Measurements from ENCODE around the gene FAM170B. TPM values are rescaled to one million over a fixed set of nuclear protein-coding genes. Genes with fewer than 3 reads are reported as not detected.

Gene FAM170B
- total RNA-seq, 1 experiment from 2014 or later = not detected

GRCh38 chr10:49165821-49166483 lies 32.1 kb upstream of the FAM170B start (continued):
- no peak for TF ChIP-seq SP1 (CRISPR knock-in tag; conservative IDR thresholded peaks at IDR 0.05)

GRCh38 chr10:49165259-49165658 lies 31.4 kb upstream of the FAM170B start:
- Mint-ChIP-seq H3K4me1 (peaks cover 17% of the 10 kb centered on the region), H3K27me3 (ENCODE audit: low read depth) (peaks cover 4% of the 10 kb centered on the region; the same call in 1 of the 2 replicates), H3K9me3 (no peaks in the 10 kb centered on the region), H3K36me3 (no peaks in the 10 kb centered on the region), H3K27ac (no peak overlapping the region), H3K4me3 (no peak overlapping the region)
- no peak for TF ChIP-seq ETV6 (CRISPR knock-in tag; IDR thresholded peaks at IDR 0.05)
- no peak for ATAC-seq
- POLR2A ChIA-PET = interaction anchor here (0.6 kb wide), 1 partner anchor 503 kb away, joined by 3 read pairs; no protein-coding TSS in a partner anchor
- DNase-seq (ENCODE audit: low spot score) = no peak
- CTCF ChIA-PET = interaction anchor here (1.2 to 2.6 kb wide), 7 partner anchors 10 to 243 kb away, joined by 3 to 25 read pairs (median 9); no protein-coding TSS in a partner anchor

DNA sequence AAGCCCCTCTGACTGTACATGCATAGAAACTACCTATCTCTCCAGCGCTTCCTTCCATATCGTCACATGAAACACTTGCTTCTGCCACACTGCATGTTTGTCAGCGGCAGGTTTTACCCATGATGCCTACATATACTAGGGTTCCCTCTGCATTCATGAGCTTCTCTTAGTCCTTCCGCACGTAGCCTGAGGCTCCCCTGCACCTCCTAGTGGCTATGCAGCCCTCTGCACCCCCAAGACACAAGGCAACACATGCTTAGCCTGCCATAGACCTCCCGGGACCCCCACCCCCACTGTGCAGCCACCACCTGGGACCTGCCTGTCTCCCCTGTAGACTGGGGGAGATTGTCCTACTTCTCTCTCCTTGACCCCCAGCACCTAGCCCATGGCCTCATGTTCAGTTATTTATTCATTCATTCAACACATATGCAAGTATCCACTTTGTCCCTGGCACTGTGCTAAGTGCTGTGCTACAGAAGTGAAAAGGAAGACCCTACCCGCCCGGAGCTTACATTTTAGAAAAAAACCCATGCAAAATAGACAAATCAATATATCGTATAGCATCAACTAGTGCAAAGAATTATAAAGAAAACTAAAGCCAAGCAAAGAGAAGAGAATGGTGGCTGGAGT lies 30.9 kb upstream of the FAM170B start:
- Mint-ChIP-seq H3K4me3 (no peak overlapping the region), H3K4me1 (peaks cover 17% of the 10 kb centered on the region), H3K27ac (no peak overlapping the region), H3K9me3 (no peaks in the 10 kb centered on the region), H3K36me3 (no peaks in the 10 kb centered on the region), H3K27me3 (ENCODE audit: low read depth) (peaks cover 4% of the 10 kb centered on the region; the same call in 1 of the 2 replicates)
- ATAC-seq = peak; percentile 94
- no peak for TF ChIP-seq SMAD3 (CRISPR knock-in tag; IDR thresholded peaks at IDR 0.05; ENCODE audit: borderline replicate concordance)
- TF ChIP-seq, protein P1, sequence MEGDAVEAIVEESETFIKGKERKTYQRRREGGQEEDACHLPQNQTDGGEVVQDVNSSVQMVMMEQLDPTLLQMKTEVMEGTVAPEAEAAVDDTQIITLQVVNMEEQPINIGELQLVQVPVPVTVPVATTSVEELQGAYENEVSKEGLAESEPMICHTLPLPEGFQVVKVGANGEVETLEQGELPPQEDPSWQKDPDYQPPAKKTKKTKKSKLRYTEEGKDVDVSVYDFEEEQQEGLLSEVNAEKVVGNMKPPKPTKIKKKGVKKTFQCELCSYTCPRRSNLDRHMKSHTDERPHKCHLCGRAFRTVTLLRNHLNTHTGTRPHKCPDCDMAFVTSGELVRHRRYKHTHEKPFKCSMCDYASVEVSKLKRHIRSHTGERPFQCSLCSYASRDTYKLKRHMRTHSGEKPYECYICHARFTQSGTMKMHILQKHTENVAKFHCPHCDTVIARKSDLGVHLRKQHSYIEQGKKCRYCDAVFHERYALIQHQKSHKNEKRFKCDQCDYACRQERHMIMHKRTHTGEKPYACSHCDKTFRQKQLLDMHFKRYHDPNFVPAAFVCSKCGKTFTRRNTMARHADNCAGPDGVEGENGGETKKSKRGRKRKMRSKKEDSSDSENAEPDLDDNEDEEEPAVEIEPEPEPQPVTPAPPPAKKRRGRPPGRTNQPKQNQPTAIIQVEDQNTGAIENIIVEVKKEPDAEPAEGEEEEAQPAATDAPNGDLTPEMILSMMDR (IDR thresholded peaks at IDR 0.05) = peak; percentile 70
- ChIA-PET POLR2A (interaction anchor here (0.6 to 1.1 kb wide), 3 partner anchors 179 to 503 kb away, joined by 3 read pairs; no protein-coding TSS in a partner anchor), CTCF (interaction anchor here (0.5 to 2.6 kb wide), 46 partner anchors 8 to 612 kb away, joined by 3 to 25 read pairs (median 4); partner anchors contain the start of gene TMEM273)
- DNase-seq (ENCODE audit: low spot score) = peak; percentile 77

DNA sequence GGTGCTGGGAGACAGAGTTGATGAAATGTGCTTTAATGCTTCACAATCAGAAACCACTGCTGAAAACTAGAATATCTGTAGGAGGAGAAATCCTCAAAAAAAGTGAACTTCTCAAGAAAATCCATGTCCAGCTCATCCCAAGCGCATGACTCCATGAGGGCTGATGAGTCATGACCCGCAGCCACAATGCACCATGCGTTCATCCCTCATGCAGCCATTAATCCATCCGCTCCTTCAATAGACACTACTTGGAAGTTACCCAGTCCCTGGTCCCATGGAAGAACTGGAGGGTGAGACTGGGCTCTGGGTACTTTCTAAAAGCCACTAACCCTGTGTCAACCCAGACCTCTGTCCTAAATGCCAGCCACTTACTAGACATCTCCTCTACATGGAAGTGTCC lies 29.9 kb upstream of the FAM170B start:
- ATAC-seq (no peak), DNase-seq (ENCODE audit: low spot score) (no peak)
- ChIA-PET CTCF (interaction anchor here (1.0 to 2.6 kb wide), 13 partner anchors 12 to 507 kb away, joined by 3 to 25 read pairs (median 6); no protein-coding TSS in a partner anchor), POLR2A (interaction anchor here (1.1 kb wide), 1 partner anchor 178 kb away, joined by 3 read pairs; no protein-coding TSS in a partner anchor)
- Mint-ChIP-seq H3K9me3 (no peaks in the 10 kb centered on the region), H3K27ac (no peak overlapping the region), H3K27me3 (ENCODE audit: low read depth) (peaks cover 4% of the 10 kb centered on the region; the same call in 1 of the 2 replicates), H3K4me3 (no peak overlapping the region), H3K36me3 (no peaks in the 10 kb centered on the region), H3K4me1 (peaks cover 21% of the 10 kb centered on the region)
- TF ChIP-seq CREB1 (CRISPR knock-in tag; IDR thresholded peaks at IDR 0.05) (no peak), ESRRA (CRISPR knock-in tag; IDR thresholded peaks at IDR 0.05; ENCODE audit: borderline replicate concordance) (no peak), ZNF532 (CRISPR knock-in tag; IDR thresholded peaks at IDR 0.05; ENCODE audit: borderline replicate concordance) (no peak), ZNF423 (CRISPR knock-in tag; IDR thresholded peaks at IDR 0.05) (no peak), NFE2L1 (CRISPR knock-in tag; IDR thresholded peaks at IDR 0.05) (no peak), MLX (CRISPR knock-in tag; IDR thresholded peaks at IDR 0.05) (no peak), ZNF121 (CRISPR knock-in tag; IDR thresholded peaks at IDR 0.05) (no peak), TCF7 (CRISPR knock-in tag; IDR thresholded peaks at IDR 0.05; ENCODE audit: low read depth) (no peak), ZNF317 (CRISPR knock-in tag; IDR thresholded peaks at IDR 0.05; ENCODE audit: borderline replicate concordance, low read depth) (no peak)
- TF ChIP-seq, protein P2, sequence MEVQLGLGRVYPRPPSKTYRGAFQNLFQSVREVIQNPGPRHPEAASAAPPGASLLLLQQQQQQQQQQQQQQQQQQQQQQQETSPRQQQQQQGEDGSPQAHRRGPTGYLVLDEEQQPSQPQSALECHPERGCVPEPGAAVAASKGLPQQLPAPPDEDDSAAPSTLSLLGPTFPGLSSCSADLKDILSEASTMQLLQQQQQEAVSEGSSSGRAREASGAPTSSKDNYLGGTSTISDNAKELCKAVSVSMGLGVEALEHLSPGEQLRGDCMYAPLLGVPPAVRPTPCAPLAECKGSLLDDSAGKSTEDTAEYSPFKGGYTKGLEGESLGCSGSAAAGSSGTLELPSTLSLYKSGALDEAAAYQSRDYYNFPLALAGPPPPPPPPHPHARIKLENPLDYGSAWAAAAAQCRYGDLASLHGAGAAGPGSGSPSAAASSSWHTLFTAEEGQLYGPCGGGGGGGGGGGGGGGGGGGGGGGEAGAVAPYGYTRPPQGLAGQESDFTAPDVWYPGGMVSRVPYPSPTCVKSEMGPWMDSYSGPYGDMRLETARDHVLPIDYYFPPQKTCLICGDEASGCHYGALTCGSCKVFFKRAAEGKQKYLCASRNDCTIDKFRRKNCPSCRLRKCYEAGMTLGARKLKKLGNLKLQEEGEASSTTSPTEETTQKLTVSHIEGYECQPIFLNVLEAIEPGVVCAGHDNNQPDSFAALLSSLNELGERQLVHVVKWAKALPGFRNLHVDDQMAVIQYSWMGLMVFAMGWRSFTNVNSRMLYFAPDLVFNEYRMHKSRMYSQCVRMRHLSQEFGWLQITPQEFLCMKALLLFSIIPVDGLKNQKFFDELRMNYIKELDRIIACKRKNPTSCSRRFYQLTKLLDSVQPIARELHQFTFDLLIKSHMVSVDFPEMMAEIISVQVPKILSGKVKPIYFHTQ (CRISPR knock-in tag; IDR thresholded peaks at IDR 0.05) = no peak
- TF ChIP-seq, protein P3, sequence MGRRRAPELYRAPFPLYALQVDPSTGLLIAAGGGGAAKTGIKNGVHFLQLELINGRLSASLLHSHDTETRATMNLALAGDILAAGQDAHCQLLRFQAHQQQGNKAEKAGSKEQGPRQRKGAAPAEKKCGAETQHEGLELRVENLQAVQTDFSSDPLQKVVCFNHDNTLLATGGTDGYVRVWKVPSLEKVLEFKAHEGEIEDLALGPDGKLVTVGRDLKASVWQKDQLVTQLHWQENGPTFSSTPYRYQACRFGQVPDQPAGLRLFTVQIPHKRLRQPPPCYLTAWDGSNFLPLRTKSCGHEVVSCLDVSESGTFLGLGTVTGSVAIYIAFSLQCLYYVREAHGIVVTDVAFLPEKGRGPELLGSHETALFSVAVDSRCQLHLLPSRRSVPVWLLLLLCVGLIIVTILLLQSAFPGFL (CRISPR knock-in tag; IDR thresholded peaks at IDR 0.05; ENCODE audit: borderline replicate concordance) = no peak
- TF ChIP-seq, protein P4, sequence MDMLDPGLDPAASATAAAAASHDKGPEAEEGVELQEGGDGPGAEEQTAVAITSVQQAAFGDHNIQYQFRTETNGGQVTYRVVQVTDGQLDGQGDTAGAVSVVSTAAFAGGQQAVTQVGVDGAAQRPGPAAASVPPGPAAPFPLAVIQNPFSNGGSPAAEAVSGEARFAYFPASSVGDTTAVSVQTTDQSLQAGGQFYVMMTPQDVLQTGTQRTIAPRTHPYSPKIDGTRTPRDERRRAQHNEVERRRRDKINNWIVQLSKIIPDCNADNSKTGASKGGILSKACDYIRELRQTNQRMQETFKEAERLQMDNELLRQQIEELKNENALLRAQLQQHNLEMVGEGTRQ (CRISPR knock-in tag; IDR thresholded peaks at IDR 0.05) = no peak
